GM18502 (cell line): Measurements from ENCODE around the gene TMEM121.

Experiments used
- ATAC-seq: cut with Tn5 transposase; IDR thresholded peaks from one replicate; pipeline ENCODE4 v1.9.1; 2021; ENCODE audit warnings: mild to moderate bottlenecking; ENCODE audit not compliant: unreplicated experiment, poor library complexity

Gene TMEM121

DNA sequence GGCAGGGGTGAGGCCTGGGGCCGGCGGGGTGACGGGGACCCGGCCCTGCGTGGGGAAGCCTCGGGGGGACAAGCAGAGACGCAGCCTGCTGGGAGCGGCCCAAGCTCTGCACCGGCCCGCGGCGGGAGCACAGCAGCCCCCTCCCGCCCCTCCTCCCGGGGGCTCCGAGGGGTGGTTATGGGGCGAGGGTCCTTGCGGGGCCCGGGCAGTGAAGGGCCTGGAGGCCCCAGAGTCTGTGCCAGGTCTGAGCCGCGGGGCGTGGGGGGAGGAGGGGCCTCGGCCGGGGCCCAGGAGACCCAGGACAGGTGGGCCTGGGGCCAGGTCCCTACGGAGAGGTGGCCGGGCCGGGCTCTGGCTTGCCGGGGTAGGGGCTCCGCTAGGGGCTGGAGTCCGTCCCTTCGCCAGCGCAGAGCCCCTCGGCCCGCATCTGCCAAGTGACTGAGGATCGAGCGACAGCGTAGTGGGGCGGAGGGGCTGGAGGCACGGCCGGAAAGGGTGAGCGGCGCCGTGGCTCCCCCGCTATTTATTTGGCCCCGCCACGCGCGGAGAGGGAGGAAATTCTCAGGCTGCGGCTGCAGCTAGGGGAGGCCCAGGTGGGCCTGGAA, 495 bp downstream of the TMEM121 start:
- no peak for ATAC-seq

DNA sequence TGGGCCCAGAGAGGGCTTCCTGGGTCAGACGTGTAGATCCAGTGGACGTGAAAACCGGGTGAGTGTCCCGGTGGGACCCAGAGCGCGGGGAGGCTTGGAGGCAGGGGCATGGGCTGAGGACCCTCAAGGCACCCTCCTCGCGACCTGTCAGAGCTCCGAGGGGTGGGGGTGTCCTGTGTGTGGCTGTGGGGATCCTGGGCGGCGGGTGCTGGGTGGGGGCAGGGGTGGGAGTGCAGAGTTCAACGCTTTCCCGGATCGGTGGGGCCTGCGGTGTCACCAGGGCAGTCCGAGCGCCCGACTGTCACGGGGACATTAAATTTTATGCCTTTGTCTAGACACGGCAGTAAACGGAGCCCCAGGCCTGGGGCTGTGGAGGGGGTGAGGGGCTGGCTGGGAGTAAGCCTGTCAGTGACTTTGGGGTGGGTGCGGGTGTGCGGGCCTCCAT, 1.0 kb downstream of the TMEM121 start:
- ATAC-seq, result no peak

DNA sequence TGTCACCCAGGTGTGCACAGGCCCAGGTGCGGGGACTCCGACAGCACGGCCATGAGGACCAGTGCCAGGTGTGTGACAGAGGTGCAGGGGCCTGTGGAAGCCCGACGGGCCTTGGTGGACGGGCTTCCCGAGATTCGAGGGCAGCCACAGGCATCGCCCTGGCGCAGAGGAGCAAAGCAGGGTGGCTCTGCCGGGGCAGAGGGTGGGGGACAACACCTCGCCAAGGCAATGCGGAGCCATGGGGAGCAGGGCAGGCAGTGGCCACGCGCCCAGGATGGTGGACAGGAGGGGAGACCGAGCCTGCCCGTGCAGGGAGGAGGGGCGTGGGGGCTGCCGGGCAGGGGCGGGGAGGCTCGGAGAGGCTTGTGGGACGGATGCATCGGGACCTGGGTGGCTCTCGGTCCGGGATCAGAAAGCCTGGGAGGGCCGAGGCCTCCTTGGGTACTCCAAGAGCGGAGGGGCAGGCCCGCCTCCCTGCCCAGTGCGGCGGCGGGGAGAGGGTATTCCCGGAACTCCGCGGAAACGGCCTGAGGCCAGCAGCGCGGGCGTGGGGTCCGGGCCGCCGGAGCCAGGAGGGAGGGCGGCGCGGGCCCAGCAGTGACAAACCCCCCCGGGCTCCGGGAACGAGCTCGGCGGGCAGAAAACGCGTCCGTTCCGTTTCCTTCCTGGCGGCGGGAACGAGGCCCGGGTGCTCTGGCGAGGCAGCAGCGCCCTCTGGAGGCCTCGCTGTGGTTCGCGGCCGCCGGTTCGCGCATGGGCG, 1.6 kb downstream of the TMEM121 start:
- no peak for ATAC-seq

DNA sequence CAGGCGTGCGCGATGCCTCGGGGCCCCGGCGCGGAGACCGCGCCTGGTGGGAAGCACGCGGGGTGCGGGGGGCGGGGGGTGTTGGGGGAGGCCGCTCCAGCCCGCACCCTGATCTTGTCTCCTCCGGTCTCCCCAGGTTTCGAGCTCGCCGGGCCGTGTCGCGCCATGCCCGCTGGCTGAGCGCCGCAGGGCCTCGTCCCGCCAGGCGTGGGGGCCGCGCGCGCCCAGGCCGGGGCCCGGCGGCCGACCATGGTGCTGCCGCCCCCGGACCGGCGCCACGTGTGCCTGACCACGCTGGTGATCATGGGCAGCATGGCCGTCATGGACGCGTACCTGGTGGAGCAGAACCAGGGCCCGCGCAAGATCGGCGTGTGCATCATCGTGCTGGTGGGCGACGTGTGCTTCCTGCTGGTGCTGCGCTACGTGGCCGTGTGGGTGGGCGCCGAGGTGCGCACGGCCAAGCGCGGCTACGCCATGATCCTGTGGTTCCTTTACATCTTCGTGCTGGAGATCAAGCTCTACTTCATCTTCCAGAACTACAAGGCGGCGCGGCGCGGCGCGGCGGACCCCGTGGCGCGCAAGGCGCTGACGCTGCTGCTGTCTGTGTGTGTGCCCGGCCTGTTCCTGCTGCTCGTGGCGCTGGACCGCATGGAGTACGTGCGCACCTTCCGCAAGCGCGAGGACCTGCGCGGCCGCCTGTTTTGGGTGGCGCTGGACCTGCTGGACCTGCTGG, 2.4 kb downstream of the TMEM121 start:
- no peak for ATAC-seq

DNA sequence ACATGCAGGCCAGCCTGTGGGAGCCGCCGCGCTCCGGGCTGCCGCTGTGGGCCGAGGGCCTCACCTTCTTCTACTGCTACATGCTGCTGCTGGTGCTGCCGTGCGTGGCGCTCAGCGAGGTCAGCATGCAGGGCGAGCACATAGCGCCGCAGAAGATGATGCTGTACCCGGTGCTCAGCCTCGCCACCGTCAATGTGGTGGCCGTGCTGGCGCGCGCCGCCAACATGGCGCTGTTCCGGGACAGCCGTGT, 2.9 kb downstream of the TMEM121 start:
- no peak for ATAC-seq

DNA sequence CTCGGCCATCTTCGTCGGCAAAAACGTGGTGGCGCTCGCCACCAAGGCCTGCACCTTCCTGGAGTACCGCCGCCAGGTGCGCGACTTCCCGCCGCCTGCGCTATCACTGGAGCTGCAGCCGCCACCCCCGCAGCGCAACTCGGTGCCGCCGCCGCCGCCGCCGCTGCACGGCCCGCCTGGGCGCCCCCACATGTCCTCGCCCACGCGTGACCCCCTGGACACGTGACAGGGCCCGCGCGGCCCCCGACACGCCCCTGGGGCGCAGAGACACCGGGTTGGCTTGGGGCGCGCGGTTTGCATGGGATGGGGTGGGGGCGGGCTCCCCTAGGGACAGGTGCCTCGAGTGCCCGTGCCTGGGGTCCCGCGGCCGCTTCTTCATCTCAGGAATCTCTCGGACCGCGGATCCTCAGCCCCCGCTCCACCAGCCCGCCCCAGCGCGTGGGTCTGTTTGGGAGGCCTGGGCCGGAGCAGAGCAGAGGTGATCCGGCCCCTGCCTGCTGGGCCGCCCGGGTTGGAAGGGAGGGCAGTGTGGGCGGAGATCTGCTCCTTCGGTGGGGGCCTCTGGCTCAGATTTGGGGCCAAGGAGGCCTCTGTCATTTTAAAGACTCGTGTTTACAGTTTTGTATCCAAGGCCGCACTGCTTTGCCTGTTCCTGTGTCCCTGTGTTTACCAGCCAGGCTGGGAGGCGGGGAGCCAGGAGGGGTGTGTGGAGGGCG, 3.3 kb downstream of the TMEM121 start:
- no peak for ATAC-seq

DNA sequence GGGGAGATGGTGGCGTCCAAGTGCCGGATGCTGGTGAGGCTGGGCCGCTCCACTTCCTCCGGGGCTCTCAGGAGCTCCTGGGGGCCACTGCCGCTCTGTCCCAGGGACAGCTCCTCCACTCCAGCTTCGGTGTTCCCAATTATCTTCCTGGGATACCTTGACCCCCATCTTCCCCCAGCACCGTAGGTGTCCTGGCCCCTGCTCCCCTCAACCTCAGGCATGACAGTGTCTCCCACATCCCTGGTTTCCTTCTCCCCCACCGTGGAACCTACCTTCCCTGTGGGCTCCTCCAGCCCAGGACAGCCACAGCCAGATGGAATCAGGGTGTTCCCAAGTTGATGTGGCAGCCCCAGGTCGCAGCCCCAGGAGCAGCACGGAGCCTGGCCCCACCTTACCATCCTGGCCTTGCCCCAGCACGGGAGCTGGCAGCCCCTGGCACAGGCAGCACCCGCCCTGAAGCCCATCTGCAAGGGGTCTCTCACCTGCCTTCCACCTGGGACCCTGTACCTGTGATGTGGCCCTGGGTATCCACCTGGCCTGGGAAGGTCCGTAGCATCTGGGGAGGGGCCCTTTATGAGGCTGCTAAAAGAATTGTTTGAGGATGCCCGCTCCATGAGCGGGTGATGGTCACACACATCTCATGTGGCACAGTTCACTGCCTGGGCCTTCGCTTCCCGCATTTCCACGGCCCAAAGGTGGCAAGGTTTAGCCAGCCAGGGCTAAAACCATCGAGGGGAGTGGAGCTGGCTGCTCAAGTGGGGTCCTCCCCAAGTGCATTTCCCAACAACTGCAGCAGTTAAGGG, 4.1 kb downstream of the TMEM121 start:
- no peak for ATAC-seq

DNA sequence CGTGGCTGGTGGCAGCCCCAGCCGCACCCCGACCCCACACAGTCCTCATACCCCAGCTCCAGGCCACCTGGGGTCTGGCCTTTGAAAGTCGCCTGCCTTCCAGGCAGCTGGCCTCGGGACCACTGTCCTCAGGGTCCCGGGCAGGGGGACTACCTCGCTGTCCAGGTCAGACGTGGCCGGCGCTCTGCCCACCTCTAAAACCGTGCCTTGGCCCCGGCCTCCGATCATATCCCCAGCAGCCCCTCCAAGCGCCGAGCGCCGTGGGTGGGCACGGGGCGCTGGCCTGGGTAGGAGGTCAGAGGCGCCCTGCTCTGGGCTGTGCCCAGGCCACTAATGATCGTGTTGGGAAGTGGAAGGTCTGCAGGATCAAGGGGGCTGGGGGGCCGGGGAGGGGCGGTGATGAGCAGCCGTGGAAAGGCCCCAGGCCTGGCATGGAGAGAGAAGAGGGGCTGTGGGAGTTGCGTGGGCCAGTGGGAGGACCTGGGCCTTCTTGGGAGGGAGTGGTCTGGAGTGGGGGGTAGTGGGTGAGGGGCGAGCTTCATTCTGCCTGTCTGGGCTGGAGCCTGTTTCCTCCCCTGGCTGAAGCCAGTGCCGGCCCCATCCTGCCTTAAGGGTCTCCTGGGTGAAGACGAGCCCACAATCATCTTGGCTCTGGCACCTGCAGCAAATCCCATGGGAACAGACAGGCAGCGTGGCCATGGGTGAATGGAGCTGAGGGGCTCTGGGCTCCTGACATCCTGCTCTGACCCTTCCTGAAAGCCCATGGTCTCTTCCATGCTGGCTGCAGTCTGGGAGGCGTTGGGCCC, 4.9 kb downstream of the TMEM121 start:
- ATAC-seq, result no peak

DNA sequence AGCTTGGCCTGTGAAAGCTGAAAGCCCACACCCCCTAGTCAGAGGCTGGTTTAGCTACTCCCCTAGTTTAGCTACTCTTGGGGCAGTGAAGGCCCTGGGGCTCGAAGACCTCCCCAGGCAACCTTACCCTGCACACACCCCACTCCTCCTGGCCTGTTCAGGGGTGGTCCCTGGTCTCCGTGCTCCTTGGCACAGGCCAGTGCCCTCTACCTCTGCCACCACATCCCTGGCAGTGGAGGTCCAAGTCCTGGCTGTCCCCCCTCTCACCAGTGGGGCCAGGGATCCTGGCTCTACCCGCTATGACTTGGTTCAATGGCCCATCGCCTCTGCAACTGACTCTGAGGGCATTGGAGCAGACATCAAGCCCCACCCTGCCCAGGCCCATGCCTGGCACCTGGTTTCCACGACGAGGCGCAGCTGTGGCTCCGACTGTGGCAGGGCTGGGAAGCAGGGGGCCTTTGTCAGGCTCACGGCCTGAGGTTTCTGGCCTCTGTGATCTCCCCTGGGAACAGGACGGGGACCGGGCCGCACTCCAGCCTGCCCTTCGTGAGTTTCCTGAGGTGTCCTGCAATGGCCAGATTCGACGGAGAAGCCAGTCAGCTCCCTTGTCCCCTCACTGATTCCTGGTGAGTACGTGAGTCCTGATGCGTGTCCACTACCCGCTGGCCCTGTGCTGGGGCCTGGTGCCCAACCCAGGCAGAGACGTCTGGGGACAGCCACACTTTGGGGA, 5.7 kb downstream of the TMEM121 start:
- no peak for ATAC-seq

DNA sequence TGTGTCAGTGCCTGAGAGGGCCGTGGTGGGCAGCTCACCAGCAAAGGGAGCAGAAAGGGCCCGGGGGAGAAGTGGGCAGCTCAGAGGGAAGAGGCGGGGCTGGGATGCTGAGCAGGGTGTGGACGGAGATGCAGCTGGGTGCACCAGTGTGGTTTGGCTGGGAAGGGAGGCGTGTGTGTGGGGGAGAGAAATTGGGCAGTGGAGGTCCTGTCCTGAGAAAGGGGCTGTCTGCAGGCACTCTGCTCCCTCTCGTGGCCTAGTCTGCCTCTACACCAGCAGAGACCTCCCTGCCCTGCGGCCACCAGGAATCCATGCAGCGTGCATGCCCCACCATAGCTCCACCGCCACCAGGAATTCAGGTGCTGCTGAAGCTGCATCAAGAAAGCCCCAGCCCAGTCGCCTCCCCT, 6.4 kb downstream of the TMEM121 start:
- no peak for ATAC-seq

DNA sequence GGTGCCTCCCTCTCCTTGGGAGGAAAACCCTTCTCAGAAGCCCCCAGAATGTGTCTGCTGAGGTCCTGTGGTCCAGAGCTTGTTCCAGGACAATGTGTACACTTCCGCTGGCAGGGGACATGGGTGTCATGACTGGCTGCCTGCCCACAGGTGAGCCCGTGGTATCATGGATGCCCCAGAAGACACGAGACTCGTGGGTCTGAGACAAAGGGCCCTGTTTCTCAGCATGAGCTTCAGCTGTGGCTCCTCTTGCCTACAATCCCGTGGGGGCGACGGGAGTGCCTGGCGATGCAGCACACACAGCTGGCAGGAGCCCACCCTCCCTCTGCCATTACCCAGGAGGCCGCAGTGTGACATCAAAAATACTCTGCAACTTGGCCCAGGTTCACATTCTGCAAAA, 7.0 kb downstream of the TMEM121 start:
- ATAC-seq, result no peak

DNA sequence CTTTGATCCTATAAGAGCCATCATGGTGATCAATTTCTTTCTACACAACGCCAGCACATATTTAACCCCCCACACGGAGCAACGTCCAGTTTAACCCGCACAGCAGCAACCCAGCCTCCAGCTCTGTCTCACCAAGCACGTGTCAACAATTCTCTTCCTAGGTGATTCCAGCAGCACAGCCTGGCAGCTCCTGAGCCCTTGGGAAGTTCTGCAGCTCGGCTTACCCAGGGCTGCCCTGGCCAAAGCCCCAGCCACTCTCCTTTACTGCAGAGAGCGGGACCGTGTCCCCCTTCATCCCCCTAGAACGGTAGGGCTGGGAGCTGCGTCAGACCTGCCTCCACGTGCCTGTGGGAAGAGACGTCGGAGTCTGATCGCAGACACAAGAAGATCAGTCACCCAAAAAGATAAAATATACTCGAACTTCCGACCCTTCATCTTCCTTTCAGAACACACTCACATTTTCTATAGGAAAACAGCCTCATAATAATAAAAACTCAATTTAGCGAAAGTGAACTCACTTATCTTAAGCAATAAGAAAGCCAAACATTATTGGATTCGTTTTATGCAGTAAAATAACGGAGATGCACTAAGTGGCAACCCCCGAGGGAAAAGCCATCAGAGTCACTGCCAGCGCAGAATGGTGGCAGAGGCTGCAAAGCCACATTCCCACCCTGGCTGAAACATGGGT, 7.6 kb downstream of the TMEM121 start:
- no peak for ATAC-seq

DNA sequence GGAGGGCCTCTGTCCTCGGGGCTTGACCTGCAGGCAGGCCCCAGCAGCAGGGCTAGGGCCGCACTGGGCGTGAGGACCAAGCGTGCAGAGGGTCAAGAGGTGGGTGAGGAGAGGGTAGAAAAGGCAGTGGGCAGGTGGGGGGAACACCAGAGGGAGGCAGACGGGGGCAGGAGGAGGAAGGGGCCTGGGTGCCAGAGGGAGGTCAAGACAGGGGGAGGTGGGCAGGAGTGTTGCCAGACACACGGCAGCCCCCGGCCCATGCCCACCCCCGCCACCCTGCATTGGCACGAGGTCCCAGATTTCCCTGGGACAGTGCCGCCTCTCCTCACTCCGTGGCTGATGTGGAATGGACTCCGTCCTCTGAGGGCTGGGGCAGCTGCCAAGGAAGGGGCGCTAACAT, 8.2 kb downstream of the TMEM121 start:
- ATAC-seq, result no peak

DNA sequence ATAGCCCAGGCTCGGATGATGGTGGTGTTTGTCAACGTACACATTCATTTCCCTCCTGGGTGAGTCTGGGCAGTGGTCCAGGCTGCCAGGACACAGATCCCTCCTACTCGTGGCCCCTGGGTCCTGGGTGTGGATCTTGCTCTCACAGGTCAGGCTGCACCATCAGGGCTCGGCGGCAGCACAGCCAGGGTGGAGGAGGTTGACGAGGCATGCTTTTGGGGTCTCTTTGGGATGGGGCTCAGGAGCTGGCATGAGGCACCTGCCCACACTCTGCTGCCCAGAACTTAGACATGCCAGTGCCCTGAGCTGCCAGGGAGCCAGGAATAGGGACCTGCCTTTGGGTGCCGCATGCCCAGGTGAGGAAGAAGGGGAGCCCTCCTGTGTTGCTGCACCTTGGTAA, 9.7 kb downstream of the TMEM121 start:
- no peak for ATAC-seq

DNA sequence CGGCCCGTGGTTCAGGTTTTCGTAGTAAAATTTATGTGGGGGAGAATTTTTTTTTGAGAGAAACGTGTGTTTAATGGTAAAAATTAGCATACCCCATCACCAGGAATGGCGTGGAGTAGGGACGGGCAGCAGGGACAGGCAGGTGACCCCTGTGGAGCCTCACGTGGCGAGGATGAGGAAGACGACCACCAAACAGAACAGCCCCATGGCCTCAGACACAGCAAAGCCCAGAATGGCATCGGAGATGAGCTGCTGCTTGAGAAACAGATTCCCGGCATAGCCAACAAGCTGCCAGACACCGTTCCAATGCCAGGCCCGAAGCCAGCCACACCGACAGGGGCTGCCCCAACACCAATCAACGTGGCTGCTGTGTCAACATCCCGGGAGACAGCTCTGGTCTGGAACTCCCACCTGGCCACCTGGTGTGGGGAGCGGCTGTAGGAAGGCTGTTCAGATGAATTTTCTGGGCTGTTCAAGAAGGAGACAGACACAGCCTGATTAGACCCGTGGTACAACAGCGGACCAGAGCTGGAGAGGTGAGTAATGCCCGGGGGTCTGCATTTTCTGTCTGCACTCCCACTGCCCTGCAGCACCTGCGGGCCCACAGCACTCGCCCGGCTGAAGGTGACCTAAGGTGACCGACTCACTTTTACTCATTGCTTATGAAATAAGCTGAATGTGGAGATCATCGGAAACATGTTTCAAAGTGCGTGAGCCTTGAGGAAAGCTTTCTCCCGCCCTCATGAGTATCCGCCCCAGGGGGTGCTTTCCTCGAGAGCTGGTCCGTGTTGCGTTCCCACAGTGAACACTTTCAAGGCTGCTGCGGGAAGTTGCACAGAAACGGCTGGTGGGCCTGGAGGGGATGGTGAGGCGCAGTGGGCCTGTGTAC, 10.6 kb downstream of the TMEM121 start:
- ATAC-seq, result no peak

DNA sequence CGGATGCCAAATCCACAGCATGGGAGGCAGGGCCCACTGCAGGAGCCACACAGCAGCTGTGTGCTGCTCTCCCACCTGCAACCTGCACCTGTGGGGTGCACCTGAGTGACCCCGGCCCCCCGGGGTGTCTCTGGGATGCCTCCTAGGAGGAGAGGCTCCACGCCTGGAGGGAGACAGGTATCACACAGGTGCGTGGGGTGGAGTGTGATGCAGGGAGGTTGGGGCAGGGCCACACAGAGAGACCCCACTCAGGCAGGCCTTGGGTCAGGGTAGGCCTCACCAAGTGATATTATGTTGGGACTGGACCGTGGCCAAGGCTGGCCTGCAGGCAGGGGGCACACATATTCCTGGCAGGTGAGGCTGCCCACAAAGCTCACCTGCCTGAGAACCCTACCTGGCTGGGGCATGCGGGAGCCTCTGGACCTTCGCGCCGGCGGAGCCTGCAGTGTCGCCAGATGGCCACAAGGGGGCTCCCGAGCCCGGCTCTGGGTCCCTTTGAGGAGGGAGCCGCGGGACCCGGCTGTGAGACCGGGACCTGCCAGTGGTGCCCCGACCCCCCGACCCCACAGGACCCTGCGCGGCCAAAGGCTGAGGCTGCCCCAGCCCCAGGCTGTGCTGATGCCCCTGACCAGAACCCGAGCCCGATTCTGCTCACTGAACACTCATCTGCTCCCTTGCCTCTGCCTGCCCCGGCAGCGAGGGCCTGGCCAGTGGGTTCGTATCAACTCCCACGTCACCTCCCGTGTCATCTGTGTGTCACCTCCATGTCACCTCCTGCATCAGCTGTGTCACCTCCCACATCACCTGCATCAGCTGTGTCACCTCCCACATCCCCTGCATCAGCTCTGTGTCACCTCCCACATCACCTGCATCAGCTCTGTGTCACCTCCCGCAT, 11.4 kb downstream of the TMEM121 start:
- no peak for ATAC-seq
